ENCODE data around the gene GPC6. TPM values are rescaled to one million over a fixed set of nuclear protein-coding genes. Genes with fewer than 3 reads are reported as not detected.

Gene GPC6
- 1 to 10 TPM; 1.3 to 5.4 (median 2.9) TPM for total RNA-seq
- under 1 TPM; 0.15 to 0.78 TPM for polyA plus RNA-seq
- long read RNA-seq, donor 1, partial matches to known transcripts, result 0 of 2 reads
- long read RNA-seq, donor 1, other reads (novel, unspliced or antisense), result 2 of 2 reads
- long read RNA-seq, donor 2, partial matches to known transcripts, result 0 of 1 reads
- long read RNA-seq, donor 2, other reads (novel, unspliced or antisense), result 1 of 1 reads
- long read RNA-seq, donor 3, partial matches to known transcripts, result 0 of 9 reads
- long read RNA-seq, donor 3, other reads (novel, unspliced or antisense), result 9 of 9 reads

- no peak for TF ChIP-seq CTCF (IDR thresholded peaks at IDR 0.05)
- DNase-seq, result no peak
Measured at GRCh38 chr13:93226623-93227279, at the start of gene GPC6. Gene GPC6 (plus strand): TSS chr13:93226807.

GRCh38 chr13:93180356-93180969 is 46.1 kb upstream of the GPC6 start:
- peak overlapping the region in 1 of 10 donors; percentile 3 for H3K27ac ChIP-seq
- 26 to 30% methylated on average over 2 of the region's 2 CpGs for WGBS, 2 donors
- intact Hi-C loops (cut with DNase I), result no loop called here
- no peaks in the 10 kb centered on the region for H3K4me1 ChIP-seq
- TF ChIP-seq CTCF (IDR thresholded peaks at IDR 0.05), result no peak
- no peaks in the 10 kb centered on the region for H3K27me3 ChIP-seq
- H3K4me3 ChIP-seq, result no peak overlapping the region
- ATAC-seq (no peak), DNase-seq (no peak)
- no peaks in the 10 kb centered on the region for H3K36me3 ChIP-seq
- no peaks in the 10 kb centered on the region for H3K9me3 ChIP-seq

More at GRCh38 chr13:93226623-93227279, at the start of gene GPC6:
- H3K4me1 ChIP-seq, result peaks cover 0 to 16% (median 0%) of the 10 kb centered on the region in 9 donors
- no peaks in the 10 kb centered on the region for H3K36me3 ChIP-seq
- no peaks in the 10 kb centered on the region for H3K9me3 ChIP-seq
- peak within 1 kb of the TSS; percentile 35 to 64 (median 58) for H3K4me3 ChIP-seq
- peaks cover 0 to 52% (median 41%) of the 10 kb centered on the region in 7 donors for H3K27me3 ChIP-seq
- ATAC-seq, result peak in 7 of 8 donors; percentile 45 to 68 (median 52)
- peak within 1 kb of the TSS in 7 of 10 donors; percentile 40 to 83 (median 48) for H3K27ac ChIP-seq
- intact Hi-C loops (cut with DNase I), result no loop called here
- 0 to 1% methylated on average over 31 of the region's 31 CpGs for WGBS, 2 donors

- H3K27ac ChIP-seq, result no peak overlapping the region
- H3K36me3 ChIP-seq, result no peaks in the 10 kb centered on the region
- no peaks in the 10 kb centered on the region for H3K4me1 ChIP-seq
- no peaks in the 10 kb centered on the region for H3K9me3 ChIP-seq
- no peak overlapping the region for H3K4me3 ChIP-seq
- H3K27me3 ChIP-seq, result no peaks in the 10 kb centered on the region
- no peak for TF ChIP-seq CTCF (IDR thresholded peaks at IDR 0.05)
- DNase-seq (no peak), ATAC-seq (no peak)
- WGBS, 2 donors, result 82% methylated on average over 3 of the region's 3 CpGs
- intact Hi-C loops (cut with DNase I), result no loop called here
Measured at GRCh38 chr13:93182406-93182805, 44.2 kb upstream of the GPC6 start.

- H3K27me3 ChIP-seq, result no peaks in the 10 kb centered on the region
- 69 to 78% methylated on average over 1 of the region's 1 CpG for WGBS, 2 donors
- no peak overlapping the region for H3K4me3 ChIP-seq
- H3K27ac ChIP-seq, result no peak overlapping the region
- no peaks in the 10 kb centered on the region for H3K4me1 ChIP-seq
- H3K36me3 ChIP-seq, result no peaks in the 10 kb centered on the region
- ATAC-seq, result no peak
- no peak for TF ChIP-seq CTCF (IDR thresholded peaks at IDR 0.05)
- intact Hi-C loops (cut with DNase I), result no loop called here
- DNase-seq, result no peak
- H3K9me3 ChIP-seq, result no peaks in the 10 kb centered on the region
Measured at GRCh38 chr13:93183302-93183701, 43.3 kb upstream of the GPC6 start.

Data from heart right ventricle (tissue), 16 donors.